B cell (primary cell): ENCODE results near the gene JMJD8.

Experiments used
- EZH2 ChIP-seq: IDR thresholded peaks from 2 replicates; pipeline ENCODE4 v1.6.1; 2012; ENCODE audit warnings: borderline replicate concordance, low read depth, mild to moderate bottlenecking, moderate library complexity, low read length; ENCODE audit not compliant: insufficient read depth, poor library complexity, severe bottlenecking
- TF ChIP-seq, protein P1 (sequence below): fragments of 200-600 bp; IDR thresholded peaks from one replicate; pipeline ENCODE4 v1.8.0; 2022; ENCODE audit warnings: antibody characterized with exemption, mild to moderate bottlenecking

DNA sequence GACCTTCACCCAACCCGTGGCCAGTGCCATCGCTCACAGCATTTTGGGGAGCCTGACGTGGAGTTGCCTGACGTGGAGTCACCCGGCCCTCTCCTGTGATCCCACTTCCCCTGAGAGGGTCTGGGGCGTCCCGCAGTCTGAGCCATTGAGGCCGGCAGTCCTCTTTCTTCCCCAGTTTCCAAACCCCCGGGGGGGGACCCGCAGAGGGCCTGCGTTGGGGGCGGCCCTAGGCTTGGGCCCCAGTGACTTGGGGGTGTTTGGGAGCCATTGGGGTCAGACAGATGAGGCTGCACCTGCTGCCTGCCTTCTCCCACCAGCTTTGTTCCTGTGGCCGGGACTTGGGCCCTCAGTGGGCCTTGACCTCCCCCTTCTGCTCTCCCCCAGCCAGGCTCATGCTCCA is 14.5 kb downstream of the JMJD8 start:
- TF ChIP-seq EZH2: no peak
- TF ChIP-seq, protein P1, sequence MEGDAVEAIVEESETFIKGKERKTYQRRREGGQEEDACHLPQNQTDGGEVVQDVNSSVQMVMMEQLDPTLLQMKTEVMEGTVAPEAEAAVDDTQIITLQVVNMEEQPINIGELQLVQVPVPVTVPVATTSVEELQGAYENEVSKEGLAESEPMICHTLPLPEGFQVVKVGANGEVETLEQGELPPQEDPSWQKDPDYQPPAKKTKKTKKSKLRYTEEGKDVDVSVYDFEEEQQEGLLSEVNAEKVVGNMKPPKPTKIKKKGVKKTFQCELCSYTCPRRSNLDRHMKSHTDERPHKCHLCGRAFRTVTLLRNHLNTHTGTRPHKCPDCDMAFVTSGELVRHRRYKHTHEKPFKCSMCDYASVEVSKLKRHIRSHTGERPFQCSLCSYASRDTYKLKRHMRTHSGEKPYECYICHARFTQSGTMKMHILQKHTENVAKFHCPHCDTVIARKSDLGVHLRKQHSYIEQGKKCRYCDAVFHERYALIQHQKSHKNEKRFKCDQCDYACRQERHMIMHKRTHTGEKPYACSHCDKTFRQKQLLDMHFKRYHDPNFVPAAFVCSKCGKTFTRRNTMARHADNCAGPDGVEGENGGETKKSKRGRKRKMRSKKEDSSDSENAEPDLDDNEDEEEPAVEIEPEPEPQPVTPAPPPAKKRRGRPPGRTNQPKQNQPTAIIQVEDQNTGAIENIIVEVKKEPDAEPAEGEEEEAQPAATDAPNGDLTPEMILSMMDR: no peak
